HG03135 (cell line): ENCODE data around the gene ITIH3.
"Not testable (repeated sequence)": the region's sequence is repeated elsewhere in the genome, so short reads cannot be mapped to it uniquely, and the experiment has no call there.

ENCODE experiments used
- ATAC-seq: cut with Tn5 transposase; IDR thresholded peaks from one replicate; pipeline ENCODE4 v1.9.1; 2021; ENCODE audit warnings: mild to moderate bottlenecking, moderate library complexity; ENCODE audit not compliant: unreplicated experiment

Gene ITIH3, protein sequence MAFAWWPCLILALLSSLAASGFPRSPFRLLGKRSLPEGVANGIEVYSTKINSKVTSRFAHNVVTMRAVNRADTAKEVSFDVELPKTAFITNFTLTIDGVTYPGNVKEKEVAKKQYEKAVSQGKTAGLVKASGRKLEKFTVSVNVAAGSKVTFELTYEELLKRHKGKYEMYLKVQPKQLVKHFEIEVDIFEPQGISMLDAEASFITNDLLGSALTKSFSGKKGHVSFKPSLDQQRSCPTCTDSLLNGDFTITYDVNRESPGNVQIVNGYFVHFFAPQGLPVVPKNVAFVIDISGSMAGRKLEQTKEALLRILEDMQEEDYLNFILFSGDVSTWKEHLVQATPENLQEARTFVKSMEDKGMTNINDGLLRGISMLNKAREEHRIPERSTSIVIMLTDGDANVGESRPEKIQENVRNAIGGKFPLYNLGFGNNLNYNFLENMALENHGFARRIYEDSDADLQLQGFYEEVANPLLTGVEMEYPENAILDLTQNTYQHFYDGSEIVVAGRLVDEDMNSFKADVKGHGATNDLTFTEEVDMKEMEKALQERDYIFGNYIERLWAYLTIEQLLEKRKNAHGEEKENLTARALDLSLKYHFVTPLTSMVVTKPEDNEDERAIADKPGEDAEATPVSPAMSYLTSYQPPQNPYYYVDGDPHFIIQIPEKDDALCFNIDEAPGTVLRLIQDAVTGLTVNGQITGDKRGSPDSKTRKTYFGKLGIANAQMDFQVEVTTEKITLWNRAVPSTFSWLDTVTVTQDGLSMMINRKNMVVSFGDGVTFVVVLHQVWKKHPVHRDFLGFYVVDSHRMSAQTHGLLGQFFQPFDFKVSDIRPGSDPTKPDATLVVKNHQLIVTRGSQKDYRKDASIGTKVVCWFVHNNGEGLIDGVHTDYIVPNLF

GRCh38 chr3:52794612-52795099 is at the start of gene ITIH3:
ITIH3 (plus strand) TSS chr3:52794796; CDS start chr3:52794804, 8 bp downstream.
- no peak for ATAC-seq

DNA sequence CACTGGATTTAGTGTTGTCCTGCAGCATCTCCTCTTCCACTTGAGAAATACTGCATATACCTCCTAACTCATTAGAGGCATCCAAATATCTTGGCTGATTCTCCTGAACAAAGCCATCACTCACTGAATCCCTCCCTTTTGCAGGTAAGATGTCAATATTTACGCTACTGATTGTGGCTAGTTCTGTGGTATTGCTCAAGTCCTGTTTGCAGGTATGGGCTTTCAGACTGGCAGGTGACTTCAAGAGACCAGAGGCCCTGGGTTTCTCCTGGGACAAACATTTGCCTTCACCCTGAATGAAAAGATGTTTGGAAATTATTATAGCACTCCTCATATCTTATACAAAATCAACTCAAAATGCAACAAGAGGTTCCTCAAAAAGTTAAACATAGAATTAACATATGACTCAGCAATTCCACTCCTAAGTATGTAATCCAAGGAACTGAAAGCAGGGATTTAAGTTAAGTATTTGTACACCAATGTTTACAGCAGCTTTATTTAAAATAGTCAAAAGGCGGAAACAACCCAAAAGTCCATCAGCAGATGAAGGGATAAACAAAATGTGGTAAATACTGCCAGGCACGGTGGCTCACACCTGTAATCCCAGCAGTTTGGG is 42.4 kb upstream of the ITIH3 start:
- ATAC-seq = no peak

- no peak for ATAC-seq
These were observed 40.2 kb upstream of the ITIH3 start for GRCh38 chr3:52754373-52754772.

DNA sequence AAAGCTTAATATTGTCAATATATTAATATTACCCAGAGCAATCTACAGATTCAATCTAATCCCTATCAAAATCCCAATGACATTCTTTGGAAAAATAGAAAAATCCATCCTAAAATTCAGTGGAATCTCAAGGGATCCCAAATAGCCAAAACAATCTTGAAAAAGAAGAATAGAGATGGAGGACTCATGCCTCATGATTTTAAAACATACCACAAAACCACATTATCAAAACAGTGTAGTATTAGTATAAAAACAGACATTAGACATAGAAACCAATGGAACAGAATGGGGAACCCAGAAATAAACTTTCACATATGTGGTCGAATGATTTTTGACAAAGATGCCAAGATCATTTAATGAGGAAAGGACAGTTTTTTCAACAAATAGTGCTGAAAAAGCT is 38.5 kb upstream of the ITIH3 start:
- no peak for ATAC-seq

GRCh38 chr3:52763466-52763865 is 31.1 kb upstream of the ITIH3 start:
- no peak for ATAC-seq

DNA sequence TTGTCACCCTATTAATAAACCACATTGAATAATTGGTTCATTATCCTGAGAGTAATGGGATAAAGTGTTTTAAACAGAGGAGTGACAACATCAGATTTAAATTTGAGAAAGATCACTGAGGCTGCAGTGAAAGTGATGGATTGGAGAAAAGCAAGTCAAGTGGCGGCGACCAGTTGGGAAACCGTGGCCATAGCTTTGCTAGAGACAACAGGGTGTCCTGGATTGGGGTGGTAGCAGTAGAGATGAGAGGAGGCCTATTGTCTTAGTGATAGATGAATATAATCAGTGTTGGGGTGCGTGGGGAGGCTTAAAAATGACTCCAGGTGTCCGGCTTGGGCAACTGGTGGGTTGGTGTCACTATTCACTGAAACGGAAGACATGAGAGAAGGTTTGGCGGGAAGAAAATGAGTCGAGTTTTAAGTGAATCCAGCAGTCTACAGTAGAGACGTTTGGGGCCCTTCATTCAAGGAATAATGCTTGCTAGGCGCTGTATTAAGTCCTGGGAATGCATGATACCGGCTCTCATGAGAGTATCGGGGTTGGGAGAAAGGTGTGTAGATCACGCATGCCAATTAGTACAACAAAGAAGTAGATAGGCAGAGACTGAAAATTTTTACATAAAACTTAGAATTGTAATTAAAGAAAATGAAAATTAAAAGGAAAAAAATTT is 24.7 kb upstream of the ITIH3 start:
- ATAC-seq = no peak

- peak; percentile 85 for ATAC-seq
These were observed 23.9 kb upstream of the ITIH3 start, which contains the start of gene NEK4 for GRCh38 chr3:52770496-52771333. NEK4 (minus strand) TSS chr3:52770940; CDS start chr3:52770746, 194 bp downstream.

DNA sequence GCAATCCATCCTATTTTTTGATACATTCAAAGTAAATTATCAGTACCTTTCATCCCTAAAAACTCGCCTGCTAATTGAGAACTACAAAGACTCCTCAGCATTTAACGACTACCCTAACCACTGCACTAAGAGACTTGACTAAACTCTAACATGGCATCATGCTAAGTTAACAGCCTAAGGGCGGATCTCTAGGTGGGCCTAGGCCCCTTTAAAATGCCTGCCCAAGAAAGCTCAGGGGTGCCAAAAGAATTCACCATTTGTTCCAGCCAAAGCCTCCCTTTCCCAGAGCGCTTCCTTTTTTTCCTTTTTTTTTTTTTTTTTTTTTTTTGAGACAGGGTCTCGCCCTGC is 23.3 kb upstream of the ITIH3 start:
- no peak for ATAC-seq

DNA sequence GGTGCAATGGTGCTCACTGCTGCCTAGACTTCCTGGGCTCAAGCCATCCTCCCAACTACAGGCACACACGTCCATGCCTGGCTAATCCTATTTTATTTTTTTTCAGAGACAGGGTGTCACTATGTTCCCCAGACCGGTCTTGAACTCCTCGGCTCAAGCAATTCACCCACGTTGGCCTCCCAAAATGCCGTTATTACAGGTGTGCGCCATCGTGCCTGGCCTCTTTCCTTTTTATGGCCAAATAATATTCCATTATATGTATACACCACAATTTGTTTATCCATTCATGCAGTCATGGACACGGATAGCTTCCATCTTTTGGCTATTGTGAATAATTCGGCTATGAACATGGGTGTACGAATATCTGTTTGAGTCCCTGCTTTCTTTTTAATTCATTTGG is 22.9 kb upstream of the ITIH3 start:
- no peak for ATAC-seq

- ATAC-seq = no peak
These were observed 21.1 kb upstream of the ITIH3 start for GRCh38 chr3:52773361-52774065.

GRCh38 chr3:52774066-52774713 is 20.4 kb upstream of the ITIH3 start:
- no peak for ATAC-seq

GRCh38 chr3:52774901-52775864 is 19.4 kb upstream of the ITIH3 start:
- ATAC-seq = no peak

DNA sequence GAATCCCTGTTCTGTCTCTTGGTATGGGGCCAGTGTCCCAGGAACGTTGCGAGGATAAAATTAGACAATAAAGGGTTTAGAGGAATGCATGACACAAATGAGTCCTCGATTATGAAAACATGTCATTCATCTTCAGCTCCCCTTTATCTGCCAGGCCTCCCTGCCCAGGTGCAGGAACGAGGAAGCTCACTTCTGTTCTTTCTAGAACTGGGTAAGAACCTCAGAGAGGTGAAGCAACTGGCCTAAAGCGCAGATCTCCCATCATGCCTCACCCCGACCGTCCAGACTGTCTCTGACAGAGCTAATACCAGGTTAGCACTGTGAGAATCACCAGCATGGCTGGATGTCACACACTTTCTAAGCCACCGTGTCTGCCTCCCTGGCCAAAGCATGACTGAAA is 18.7 kb upstream of the ITIH3 start:
- no peak for ATAC-seq

GRCh38 chr3:52776486-52776885 is 18.1 kb upstream of the ITIH3 start:
- not testable (repeated sequence) for ATAC-seq

DNA sequence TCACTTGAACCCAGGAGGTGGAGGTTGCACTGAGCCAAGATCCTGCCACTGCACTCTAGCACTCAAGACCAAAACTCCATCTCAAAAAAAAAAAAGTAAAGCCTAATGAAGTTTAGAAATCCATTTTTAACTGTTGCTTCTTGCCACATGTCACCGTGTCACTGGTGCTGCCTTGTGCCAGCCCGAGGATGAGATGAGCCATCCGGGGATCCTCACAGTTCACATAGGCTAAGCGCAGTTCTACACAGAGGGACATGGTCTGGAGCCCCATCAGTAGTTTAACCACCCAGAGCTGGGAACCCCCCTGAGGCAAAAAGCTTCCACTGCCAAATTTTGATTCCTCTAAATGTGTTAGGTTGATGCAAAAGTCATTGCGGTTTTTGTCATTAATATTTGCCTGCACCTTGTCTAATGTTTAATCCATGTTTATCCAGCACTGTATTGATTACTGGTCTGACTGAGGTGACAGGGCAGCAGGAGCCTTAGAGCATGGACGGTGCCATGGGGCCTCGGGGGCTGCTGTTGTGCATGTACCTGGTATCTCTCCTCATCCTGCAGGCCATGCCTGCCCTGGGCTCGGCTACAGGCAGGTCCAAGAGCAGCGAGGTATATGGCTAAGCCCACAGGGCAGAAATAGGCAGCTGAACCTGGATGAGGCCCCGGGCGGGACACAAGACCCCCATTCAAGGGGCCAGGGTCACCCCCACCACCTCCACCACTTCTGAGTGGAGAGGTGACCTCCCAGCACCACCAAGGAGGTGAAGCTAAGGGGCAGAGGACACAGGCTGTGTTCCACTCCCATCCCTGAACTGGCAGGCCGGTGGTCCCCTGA is 17.3 kb upstream of the ITIH3 start, which contains the start of gene ITIH1:
Gene ITIH1 (plus strand): TSS at position 473 of the 832 bp plus-strand sequence. CDS start 17 bp downstream, at position 490.
- ATAC-seq = no peak

GRCh38 chr3:52777959-52778805 is 16.4 kb upstream of the ITIH3 start:
- no peak for ATAC-seq
